HG03025 (cell line): ENCODE data around the gene ZNF652.
"Not testable (repeated sequence)": the region's sequence is repeated elsewhere in the genome, so short reads cannot be mapped to it uniquely, and the experiment has no call there.

Experiments
- ATAC-seq: cut with Tn5 transposase; IDR thresholded peaks from one replicate; pipeline ENCODE4 v1.9.1; 2021; ENCODE audit warnings: mild to moderate bottlenecking, moderate library complexity; ENCODE audit not compliant: unreplicated experiment, low FRiP score

ZNF652 gene

DNA sequence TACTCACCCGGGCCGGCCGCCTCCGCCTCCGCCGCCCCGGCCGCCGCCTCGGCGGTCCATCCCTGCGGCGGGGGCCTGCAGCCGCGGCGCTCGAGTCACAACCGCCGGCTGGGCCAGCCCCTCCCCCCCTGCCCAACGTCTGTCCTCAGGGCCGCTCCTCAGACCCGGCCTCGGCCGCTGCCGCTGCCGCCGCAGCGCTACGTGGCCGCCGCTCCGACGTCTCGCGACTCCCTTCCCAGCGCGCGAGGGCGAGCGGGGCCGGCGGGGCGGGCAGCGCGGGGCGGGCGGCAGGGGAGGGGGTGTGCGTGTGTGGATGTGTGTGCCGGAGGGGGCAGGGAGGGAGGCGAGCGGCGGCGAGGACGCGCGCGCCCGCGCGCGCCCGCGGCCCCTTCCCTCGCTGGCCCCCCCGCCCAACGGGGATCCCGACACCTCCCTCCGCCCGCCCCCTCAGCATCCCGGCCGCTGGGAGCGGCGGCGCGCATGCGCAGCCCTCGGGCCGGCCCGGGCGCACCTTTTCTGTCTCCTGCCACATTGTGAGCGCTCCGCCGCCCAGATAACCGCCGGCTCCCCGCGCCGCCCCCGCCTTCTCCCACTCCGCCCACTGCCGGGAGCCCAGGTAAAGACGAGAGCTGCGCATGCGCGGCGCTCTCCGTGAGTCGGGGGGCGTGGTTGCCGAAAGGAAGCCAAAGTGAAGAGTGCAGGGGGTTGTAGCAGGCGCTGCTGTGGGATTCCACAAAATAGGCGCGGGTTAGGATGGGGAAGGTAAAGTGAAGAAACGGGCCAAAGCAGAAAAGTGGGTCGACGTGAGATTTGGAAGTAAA is at the start of gene ZNF652:
Gene ZNF652, minus strand, starts transcription at position 349 of the 821 bp plus-strand sequence. CDS start 44,525 bp downstream, outside the sequence.
- peak; percentile 68 for ATAC-seq

GRCh38 chr17:49409066-49409465 is 47.0 kb upstream of the ZNF652 start:
- no peak for ATAC-seq

GRCh38 chr17:49407981-49408501 is 46.0 kb upstream of the ZNF652 start:
- no peak for ATAC-seq

DNA sequence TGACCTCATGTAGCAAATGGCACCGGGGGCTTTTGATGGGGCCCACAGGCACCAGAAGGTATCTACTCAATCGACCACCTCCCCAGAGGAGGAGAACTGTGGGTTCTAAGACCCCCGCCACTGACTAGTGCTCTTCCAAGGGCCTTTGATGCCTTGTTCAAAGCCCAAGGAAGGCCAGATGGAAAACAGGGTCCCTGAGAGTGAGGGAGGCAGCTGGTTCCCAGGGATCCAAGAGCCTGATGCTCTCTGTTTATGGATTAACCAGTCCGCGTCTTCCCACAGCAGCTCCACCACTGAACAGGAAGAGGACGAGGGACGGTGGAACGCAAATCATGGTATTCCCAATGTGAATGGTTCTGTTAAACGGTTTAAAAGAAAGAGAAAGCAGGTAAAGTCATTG is 45.0 kb upstream of the ZNF652 start:
- no peak for ATAC-seq

DNA sequence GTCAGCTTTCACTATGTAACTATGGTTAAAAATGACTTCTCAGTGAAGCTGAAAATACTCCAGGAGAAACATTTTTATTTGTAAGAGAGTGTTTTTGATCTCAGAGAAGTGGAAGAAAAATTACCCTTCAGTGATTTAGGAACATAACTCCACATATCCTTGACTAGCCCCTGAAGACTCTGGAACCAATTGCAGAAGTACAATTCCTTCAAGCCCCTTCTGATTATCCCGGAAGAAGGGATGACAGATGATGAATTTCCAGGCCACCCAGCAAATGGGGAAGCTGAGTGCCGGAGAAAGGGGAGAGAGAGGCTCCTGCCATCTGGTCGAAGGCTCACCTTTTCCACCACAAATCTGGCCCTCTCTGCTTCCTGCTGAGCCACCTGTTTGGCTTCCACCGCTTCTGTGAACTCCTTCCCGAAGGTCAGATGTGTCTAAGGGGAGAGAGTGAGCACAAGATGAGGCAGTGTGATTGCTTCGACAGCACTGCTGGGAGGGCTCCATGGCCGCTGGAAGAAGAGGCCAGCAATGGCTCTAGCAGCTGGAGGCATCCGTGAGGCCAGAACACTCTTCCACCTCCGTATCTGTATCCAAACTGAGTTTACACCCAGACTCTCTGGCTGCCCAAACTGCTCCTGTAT is 44.5 kb upstream of the ZNF652 start:
- ATAC-seq: no peak

DNA sequence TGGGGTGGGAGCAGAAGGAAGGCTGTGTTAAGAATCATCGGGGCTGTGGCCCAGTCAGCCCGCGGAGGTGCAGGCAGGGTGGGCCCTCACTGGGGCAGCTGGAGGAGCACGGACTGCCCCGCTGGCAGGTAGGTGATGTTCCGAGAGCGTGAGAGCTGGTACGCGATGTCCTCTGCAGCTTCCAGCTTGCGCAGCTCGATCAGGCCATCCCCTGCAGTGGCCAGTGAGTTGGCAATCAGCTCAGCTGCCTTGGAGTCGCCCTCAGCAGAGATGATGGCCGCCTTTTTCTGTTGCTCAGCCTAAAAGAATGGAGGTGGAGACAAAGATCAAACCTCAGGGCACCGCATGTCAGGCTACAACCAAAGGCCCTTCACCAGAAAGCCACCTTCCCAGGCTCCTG is 42.9 kb upstream of the ZNF652 start:
- ATAC-seq: no peak

- no peak for ATAC-seq
These were observed 42.3 kb upstream of the ZNF652 start for GRCh38 chr17:49404361-49404760.

- no peak for ATAC-seq
These were observed 41.7 kb upstream of the ZNF652 start for GRCh38 chr17:49403514-49404289.

DNA sequence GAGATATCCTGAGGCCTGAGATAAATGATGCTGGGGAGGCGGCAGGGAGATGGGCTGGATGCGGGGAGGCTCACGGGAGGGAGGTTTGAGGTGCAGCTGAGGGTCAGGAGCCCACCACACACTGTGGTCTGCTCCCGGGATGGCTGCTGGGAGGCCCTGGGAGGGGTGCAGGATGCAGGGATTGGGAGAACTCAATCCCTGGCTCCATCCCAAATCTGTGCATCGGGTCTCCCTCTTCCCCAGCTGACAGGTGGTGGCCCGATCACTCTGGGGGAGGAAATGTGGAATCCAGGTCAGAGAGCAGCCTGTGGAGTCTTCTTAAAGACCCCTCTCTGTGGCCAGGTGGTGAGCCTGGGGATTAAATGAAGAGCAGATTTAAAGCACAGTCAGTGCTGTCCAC is 40.7 kb upstream of the ZNF652 start:
- no peak for ATAC-seq

DNA sequence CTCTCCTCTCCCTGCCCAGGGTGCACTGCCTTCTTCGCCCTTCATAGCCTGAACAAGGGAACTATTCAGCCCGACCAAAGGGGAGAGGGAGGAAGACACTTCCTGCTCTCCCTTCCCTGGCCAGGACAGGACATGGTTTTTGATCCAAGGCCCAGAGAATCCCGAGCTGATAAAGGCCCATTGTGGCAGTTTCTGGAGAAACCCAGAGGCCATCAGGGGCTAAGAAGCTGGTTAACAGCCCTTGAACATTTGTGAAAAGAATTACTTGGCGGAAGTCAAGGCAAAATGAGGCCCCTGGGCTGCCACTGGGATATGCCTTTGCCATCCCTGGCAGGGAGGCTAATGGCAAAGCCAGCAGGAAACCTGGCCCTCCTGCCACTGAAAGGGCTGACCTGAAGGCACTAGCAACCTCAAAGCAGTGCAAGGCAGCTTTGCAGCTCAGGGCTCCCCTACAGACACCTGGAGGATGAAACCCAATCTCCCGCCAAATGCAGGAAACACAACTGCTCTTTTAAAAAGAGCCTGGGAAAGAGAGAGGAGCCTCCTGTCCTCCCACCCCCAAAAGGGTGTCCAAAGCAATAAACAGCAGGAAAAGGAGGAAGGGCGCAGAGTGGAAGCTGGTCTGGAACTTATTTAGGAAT is 40.0 kb upstream of the ZNF652 start:
- ATAC-seq: no peak

DNA sequence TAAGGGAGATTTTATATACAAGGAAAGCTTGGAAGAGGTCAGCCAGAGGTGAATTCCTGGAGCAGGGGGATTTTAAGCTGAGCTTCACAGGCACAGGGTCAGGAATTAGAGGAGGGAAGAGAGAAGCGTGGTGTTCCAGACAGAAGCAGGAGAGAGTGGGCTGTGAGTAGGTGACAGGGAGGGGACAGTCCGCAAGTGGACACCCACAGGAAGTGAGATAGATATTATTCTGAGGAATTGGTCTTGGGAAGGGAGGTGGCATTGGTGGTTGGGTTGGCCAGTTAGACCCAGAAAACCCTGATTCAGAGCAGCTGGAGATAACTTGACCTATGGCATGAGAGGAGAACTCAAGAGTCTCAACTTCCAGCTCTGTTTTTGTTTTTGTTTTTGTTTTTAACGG is 37.9 kb upstream of the ZNF652 start:
- no peak for ATAC-seq

- no peak for ATAC-seq
These were observed 35.5 kb upstream of the ZNF652 start for GRCh38 chr17:49397586-49397985.

DNA sequence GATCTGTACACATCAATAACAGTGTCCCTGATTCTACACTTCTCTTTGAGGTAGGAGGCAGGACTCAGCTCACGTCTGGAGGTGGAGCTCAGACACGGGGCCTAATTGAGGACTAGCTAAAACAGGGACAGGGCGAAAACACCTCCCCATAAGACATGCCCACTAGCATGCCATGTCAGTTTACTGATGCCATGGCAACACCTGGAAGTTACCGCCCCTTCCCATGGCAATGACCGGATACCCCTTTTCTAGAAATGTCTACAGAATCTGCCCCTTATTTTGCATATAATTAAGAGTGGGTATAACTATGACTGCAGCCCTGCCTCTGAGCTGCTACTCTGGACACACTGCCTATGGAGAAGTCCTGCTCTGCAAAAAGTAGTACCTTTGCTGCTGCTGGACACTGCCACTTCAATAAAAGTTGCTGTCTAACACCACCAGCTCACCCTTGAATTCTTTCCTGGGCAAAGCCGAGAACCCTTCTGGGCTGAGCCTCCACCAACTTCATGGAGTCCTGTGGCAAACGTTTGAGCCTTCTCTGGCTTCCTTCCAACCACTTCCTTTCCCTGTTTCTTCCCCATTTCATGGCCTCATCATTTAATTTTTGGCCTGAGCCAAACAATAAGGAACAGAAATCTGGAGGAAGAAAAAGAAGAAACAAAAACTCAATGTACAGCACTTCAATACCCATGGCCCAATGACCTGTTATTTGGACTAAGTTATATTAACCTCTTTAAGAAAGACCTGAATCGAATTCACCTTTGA is 31.6 kb upstream of the ZNF652 start:
- no peak for ATAC-seq

DNA sequence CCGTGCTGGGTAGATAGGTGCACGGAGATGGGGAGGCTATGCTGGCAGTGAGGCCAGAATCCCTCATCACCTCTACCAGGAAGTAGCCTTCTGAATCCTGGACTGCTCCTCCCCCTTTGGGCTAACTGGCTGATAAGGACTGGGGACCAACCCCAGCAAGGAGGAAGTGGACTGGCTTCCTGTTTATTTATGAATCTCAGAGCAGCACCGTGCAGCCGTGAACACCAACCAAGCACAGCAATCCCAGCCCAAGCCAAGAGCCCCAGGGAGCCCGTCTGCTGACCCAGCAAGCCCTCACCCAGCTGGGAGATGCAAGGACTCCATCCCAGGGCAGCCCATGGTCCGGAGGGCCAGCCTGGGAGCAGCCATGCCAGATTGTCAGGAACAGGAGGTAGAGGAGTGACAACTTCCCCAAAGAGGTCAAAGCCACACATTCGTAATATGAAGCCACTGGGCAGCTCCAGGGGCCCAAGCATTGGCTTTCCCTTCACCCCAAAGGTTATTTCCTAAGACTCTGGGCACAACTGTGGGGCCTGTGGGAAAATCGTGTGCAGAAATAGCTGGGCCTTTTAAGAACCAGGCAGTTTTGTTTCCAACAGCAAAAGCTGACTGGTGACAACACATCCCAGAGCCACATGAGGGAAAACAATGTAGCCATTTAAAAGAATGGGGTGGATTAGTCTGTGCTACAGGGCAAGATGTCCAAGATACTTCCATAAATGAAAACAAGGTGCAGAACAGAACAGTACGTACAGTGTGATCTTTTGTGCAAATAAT is 28.7 kb upstream of the ZNF652 start:
- no peak for ATAC-seq

GRCh38 chr17:49389514-49390347 is 27.7 kb upstream of the ZNF652 start:
- not testable (repeated sequence) for ATAC-seq

- ATAC-seq: no peak
These were observed 26.9 kb upstream of the ZNF652 start for GRCh38 chr17:49388692-49389513.

GRCh38 chr17:49388290-49388640 is 26.2 kb upstream of the ZNF652 start:
- no peak for ATAC-seq
